Stomach (tissue), 4 donors: ENCODE results near the gene DOCK2.

Source experiments
- CTCF ChIP-seq, 7 experiments: fragments of 450-650 bp in 4 of 7; fragments of 200-600 bp in 3 of 7; sonication (generic) in 3 of 7; IDR thresholded peaks; one replicate each; pipeline ENCODE4 v1.5.1; 2016 to 2019; ENCODE audit warnings: antibody characterized with exemption in 7 of 7, control low read depth in 2 of 7, mild to moderate bottlenecking in 1 of 7
- EP300 ChIP-seq: sonication (generic); formaldehyde crosslinking; IDR thresholded peaks from one replicate; pipeline ENCODE4 v1.6.1; 2017; ENCODE audit warnings: antibody characterized with exemption
- POLR2A ChIP-seq, 4 donors: fragments of 450-650 bp; IDR thresholded peaks; one replicate each; pipeline ENCODE4 v1.6.1; 2016; ENCODE audit warnings: antibody characterized with exemption in 4 of 4, control low read depth in 2 of 4, mild to moderate bottlenecking in 1 of 4, moderate library complexity in 1 of 4
- POLR2AphosphoS5 ChIP-seq, 3 donors: sonication (generic); formaldehyde crosslinking; IDR thresholded peaks; one replicate each; pipeline ENCODE4 v1.6.1; 2016; ENCODE audit warnings: antibody characterized with exemption in 3 of 3

DNA sequence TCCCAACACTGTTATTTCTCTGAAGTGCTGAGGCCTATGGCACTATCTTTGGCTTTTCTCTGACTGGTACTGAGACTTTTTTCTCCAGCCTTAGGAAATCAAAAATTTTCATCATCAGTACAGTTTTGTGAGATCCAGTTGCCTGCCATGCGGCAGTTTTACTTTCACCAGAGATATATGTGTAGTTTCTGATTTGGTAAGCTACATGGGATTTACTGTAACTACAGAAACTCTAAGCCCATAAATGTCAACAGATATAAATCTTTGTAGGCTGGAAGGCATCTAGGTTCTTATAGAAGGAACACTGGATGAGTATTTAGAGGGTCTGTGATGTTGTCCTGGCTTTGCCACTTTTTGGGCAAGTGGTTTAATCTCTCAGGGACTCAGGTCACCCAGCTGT, 69.0 kb downstream of the DOCK2 start:
- TF ChIP-seq CTCF (IDR thresholded peaks at IDR 0.05) (no peak), POLR2A (IDR thresholded peaks at IDR 0.05) (no peak), POLR2AphosphoS5 (IDR thresholded peaks at IDR 0.05) (no peak), EP300 (no peak)
